CD14-positive monocyte (primary cell): Measurements from ENCODE around the gene SMYD3. TPM values are rescaled to one million over a fixed set of nuclear protein-coding genes. Genes with fewer than 3 reads are reported as not detected.

Experiments
- DNase-seq, 3 donors: peaks; one replicate each; pipeline ENCODE4 v3.0.0-alpha.2; 2011 to 2022
- H2AFZ ChIP-seq: 2 replicates; pipeline ENCODE4 v1.6.0; 2012; ENCODE audit warnings: mild to moderate bottlenecking, low read depth, low read length, inconsistent platforms; ENCODE audit not compliant: insufficient read depth, poor library complexity, severe bottlenecking
- H3K27ac ChIP-seq, 2 donors: 1 replicate in 1 of 2; 2 replicates in 1 of 2; pipeline ENCODE4 v1.5.1; 2012 to 2013; ENCODE audit warnings: low read length in 2 of 2, control low read depth in 1 of 2, inconsistent platforms in 1 of 2, low read depth in 1 of 2, mild to moderate bottlenecking in 1 of 2
- H3K27me3 ChIP-seq, 2 donors: one replicate each; pipeline versions ENCODE4 v1.6.0 to v1.6.1; 2011 to 2013; ENCODE audit warnings: low read length in 2 of 2; ENCODE audit not compliant: control insufficient read depth in 2 of 2, insufficient read depth in 2 of 2
- H3K36me3 ChIP-seq, 2 donors: replicated peaks in 1 of 2; 1 replicate in 1 of 2; 2 replicates in 1 of 2; pipeline versions ENCODE4 v1.5.1 to v1.6.1; 2012 to 2013; ENCODE audit warnings: low read length in 2 of 2, control low read depth in 1 of 2, inconsistent platforms in 1 of 2, mild to moderate bottlenecking in 1 of 2; ENCODE audit not compliant: insufficient read depth in 2 of 2, control insufficient read depth in 1 of 2
- H3K4me1 ChIP-seq, 2 donors: 1 replicate in 1 of 2; 2 replicates in 1 of 2; pipeline versions ENCODE4 v1.5.1 to v1.6.1; 2012 to 2013; ENCODE audit warnings: low read length in 2 of 2, control low read depth in 1 of 2, inconsistent platforms in 1 of 2, mild to moderate bottlenecking in 1 of 2, moderate library complexity in 1 of 2; ENCODE audit not compliant: insufficient read depth in 2 of 2, control insufficient read depth in 1 of 2
- H3K4me2 ChIP-seq: replicated peaks from 2 replicates; pipeline ENCODE3; 2012; ENCODE audit warnings: low read length, moderate library complexity, mild to moderate bottlenecking; ENCODE audit not compliant: poor library complexity, severe bottlenecking; ENCODE audit errors: extremely low read depth
- H3K4me3 ChIP-seq, 3 experiments: fragments of 200-600 bp in 1 of 3; sonication (generic) in 1 of 3; replicated peaks in 1 of 3; 1 replicate in 2 of 3; 2 replicates in 1 of 3; pipeline ENCODE4 v1.5.1; 2011 to 2013; ENCODE audit warnings: low read length in 3 of 3, mild to moderate bottlenecking in 3 of 3, control low read depth in 2 of 3, low read depth in 2 of 3, inconsistent platforms in 1 of 3, moderate library complexity in 1 of 3
- H3K79me2 ChIP-seq: 2 replicates; pipeline ENCODE4 v1.6.0; 2012; ENCODE audit warnings: mild to moderate bottlenecking, control low read depth, inconsistent platforms, low read length, moderate library complexity; ENCODE audit not compliant: insufficient read depth
- H3K9ac ChIP-seq: 2 replicates; pipeline ENCODE4 v1.6.0; 2017; ENCODE audit warnings: low read length, mild to moderate bottlenecking; ENCODE audit not compliant: insufficient read depth, poor library complexity, severe bottlenecking
- H3K9me3 ChIP-seq, 2 donors: replicated peaks in 1 of 2; 1 replicate in 1 of 2; 2 replicates in 1 of 2; pipeline versions ENCODE4 v1.5.1 to v1.6.1; 2012 to 2013; ENCODE audit warnings: low read length in 2 of 2, control low read depth in 1 of 2; ENCODE audit not compliant: control insufficient read depth in 1 of 2, insufficient read depth in 1 of 2
- H4K20me1 ChIP-seq: 2 replicates; pipeline ENCODE4 v1.6.0; 2012; ENCODE audit warnings: mild to moderate bottlenecking, low read length, control low read depth, moderate library complexity; ENCODE audit not compliant: insufficient read depth
- H3K27ac Mint-ChIP-seq, 7 donors: one replicate each; pipeline ENCODE4 v1.8.0; 2020; ENCODE audit warnings: mild to moderate bottlenecking in 7 of 7, mixed read lengths in 7 of 7, moderate library complexity in 6 of 7, inconsistent platforms in 2 of 7
- H3K27me3 Mint-ChIP-seq, 3 donors: one replicate each; pipeline ENCODE4 v1.8.0; 2021 to 2022; ENCODE audit warnings: low read depth in 3 of 3, mild to moderate bottlenecking in 3 of 3, mixed read lengths in 3 of 3, moderate library complexity in 3 of 3, inconsistent platforms in 1 of 3
- H3K36me3 Mint-ChIP-seq, 2 donors: one replicate each; pipeline ENCODE4 v1.8.0; 2020; ENCODE audit warnings: mixed read lengths in 2 of 2, inconsistent platforms in 1 of 2, mild to moderate bottlenecking in 1 of 2
- H3K4me1 Mint-ChIP-seq: one replicate; pipeline ENCODE4 v1.8.0; 2020; ENCODE audit warnings: mild to moderate bottlenecking, mixed read lengths
- H3K4me3 Mint-ChIP-seq, 2 donors: one replicate each; pipeline ENCODE4 v1.8.0; 2020; ENCODE audit warnings: mild to moderate bottlenecking in 2 of 2, mixed read lengths in 2 of 2, moderate library complexity in 1 of 2
- H3K9me3 Mint-ChIP-seq, 7 donors: one replicate each; pipeline ENCODE4 v1.8.0; 2020 to 2022; ENCODE audit warnings: mixed read lengths in 7 of 7, mild to moderate bottlenecking in 6 of 7, moderate library complexity in 6 of 7, inconsistent platforms in 2 of 7
- WGBS: methylation state at CpG from one replicate; pipeline ENCODE4 v1.1.5; 2013; ENCODE audit warnings: missing lambda C conversion rate; ENCODE audit not compliant: insufficient coverage; 5-methylcytosine and 5-hydroxymethylcytosine counted together
- intact Hi-C, 2 donors: fragments of 100-400 bp; cut with micrococcal nuclease; formaldehyde crosslinking; loops; one replicate each; pipeline versions ENCODE4 v1.15.0 to v1.15.1; 2023
- polyA plus RNA-seq, 3 donors: library from polyadenylated mRNA; depleted of rRNA in 1 of 3; unstranded in 2 of 3; stranded (reverse) in 1 of 3; fragments of 300-500 nt in 2 of 3; fragments of >200 nt in 1 of 3; fragmentation: Illumina TruSeq in 2 of 3; gene quantifications; 1 replicate in 2 of 3; 2 replicates in 1 of 3; pipeline ENCODE4 v1.2.3, GENCODE V29; 2012 to 2021
- TF ChIP-seq, protein P1 (sequence below): fragments of 200-600 bp; IDR thresholded peaks from one replicate; pipeline ENCODE4 v1.8.0; 2022; ENCODE audit warnings: antibody characterized with exemption, mild to moderate bottlenecking

SMYD3 gene
- polyA plus RNA-seq, 3 donors = 2.7 to 8.4 (median 4.0) TPM

- Mint-ChIP-seq H3K36me3 (no peaks in the 10 kb centered on the region), H3K9me3 (no peaks in the 10 kb centered on the region), H3K4me3 (no peak overlapping the region), H3K27me3 (no peaks in the 10 kb centered on the region), H3K4me1 (no peaks in the 10 kb centered on the region), H3K27ac (no peak overlapping the region)
- Histone ChIP-seq H3K79me2 (no peaks in the 10 kb centered on the region), H3K4me1 (no peaks in the 10 kb centered on the region), H3K4me3 (no peak overlapping the region), H3K36me3 (no peaks in the 10 kb centered on the region), H3K9ac (no peak overlapping the region), H2AFZ (no peak overlapping the region), H4K20me1 (no peaks in the 10 kb centered on the region), H3K4me2 (no peak overlapping the region), H3K9me3 (peaks cover 0 to 6% of the 10 kb centered on the region in 2 donors), H3K27ac (no peak overlapping the region), H3K27me3 (no peaks in the 10 kb centered on the region)
- DNase-seq = no peak
- TF ChIP-seq, protein P1, sequence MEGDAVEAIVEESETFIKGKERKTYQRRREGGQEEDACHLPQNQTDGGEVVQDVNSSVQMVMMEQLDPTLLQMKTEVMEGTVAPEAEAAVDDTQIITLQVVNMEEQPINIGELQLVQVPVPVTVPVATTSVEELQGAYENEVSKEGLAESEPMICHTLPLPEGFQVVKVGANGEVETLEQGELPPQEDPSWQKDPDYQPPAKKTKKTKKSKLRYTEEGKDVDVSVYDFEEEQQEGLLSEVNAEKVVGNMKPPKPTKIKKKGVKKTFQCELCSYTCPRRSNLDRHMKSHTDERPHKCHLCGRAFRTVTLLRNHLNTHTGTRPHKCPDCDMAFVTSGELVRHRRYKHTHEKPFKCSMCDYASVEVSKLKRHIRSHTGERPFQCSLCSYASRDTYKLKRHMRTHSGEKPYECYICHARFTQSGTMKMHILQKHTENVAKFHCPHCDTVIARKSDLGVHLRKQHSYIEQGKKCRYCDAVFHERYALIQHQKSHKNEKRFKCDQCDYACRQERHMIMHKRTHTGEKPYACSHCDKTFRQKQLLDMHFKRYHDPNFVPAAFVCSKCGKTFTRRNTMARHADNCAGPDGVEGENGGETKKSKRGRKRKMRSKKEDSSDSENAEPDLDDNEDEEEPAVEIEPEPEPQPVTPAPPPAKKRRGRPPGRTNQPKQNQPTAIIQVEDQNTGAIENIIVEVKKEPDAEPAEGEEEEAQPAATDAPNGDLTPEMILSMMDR = no peak
- no CpG with 5 or more reads among the region's 1 CpG for WGBS
- intact Hi-C loops = no loop called here
Observed at GRCh38 chr1:246383239-246383589, 123.9 kb downstream of the SMYD3 start.

DNA sequence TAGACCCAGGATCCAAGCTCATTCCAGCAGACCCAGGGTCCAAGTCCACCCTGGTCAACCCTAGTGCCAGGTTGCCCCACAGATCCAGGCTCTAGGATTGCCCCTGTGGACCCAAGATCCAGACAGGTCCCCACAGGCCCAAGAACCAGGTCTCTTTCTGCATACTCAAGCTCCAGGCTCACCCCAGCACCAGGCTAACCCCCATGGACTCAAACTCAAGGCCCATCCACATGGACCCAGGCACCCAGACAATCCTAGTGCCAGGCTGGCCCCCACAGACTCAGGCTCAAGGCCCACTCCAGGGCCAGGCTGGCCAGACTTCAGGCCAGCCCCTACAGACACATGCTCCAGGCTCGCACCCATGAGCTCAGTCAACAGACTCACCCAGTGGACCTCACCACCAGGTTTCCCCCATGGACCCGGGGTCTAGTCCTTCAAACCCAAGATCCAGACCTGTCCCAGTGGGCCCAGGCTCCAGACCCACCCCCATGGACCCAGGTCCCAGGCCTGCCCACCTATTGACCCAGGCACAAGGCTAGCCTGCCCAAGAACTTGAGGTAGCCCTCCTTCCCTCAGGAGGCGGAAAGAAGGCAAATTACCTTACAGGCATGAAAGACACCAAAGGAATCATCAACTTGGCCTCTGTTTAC is 124.4 kb downstream of the SMYD3 start:
- H3K4me1 ChIP-seq = no peaks in the 10 kb centered on the region
- Mint-ChIP-seq H3K9me3 (no peaks in the 10 kb centered on the region), H3K36me3 (no peaks in the 10 kb centered on the region), H3K4me3 (no peak overlapping the region), H3K27ac (peak overlapping the region in 1 of 7 donors; percentile 20), H3K4me1 (no peaks in the 10 kb centered on the region), H3K27me3 (no peaks in the 10 kb centered on the region)
- H3K4me3 ChIP-seq = no peak overlapping the region
- H3K27ac ChIP-seq = no peak overlapping the region
- no peaks in the 10 kb centered on the region for H3K79me2 ChIP-seq
- H3K9me3 ChIP-seq = peaks cover 0 to 6% of the 10 kb centered on the region in 2 donors
- no peak overlapping the region for H2AFZ ChIP-seq
- no peaks in the 10 kb centered on the region for H3K27me3 ChIP-seq
- TF ChIP-seq, protein P1 = no peak
- H3K36me3 ChIP-seq = no peaks in the 10 kb centered on the region
- WGBS = 96% methylated on average over 2 of the region's 3 CpGs
- H3K9ac ChIP-seq = no peak overlapping the region
- intact Hi-C loops = no loop called here
- no peak for DNase-seq
- H4K20me1 ChIP-seq = no peaks in the 10 kb centered on the region
- no peak overlapping the region for H3K4me2 ChIP-seq
